GM21515 (cell line): Measurements from ENCODE around the gene OR10A6.

Experiments used
- ATAC-seq: cut with Tn5 transposase; IDR thresholded peaks from one replicate; pipeline ENCODE4 v1.9.1; 2021; ENCODE audit not compliant: unreplicated experiment

The OR10A6 gene

DNA sequence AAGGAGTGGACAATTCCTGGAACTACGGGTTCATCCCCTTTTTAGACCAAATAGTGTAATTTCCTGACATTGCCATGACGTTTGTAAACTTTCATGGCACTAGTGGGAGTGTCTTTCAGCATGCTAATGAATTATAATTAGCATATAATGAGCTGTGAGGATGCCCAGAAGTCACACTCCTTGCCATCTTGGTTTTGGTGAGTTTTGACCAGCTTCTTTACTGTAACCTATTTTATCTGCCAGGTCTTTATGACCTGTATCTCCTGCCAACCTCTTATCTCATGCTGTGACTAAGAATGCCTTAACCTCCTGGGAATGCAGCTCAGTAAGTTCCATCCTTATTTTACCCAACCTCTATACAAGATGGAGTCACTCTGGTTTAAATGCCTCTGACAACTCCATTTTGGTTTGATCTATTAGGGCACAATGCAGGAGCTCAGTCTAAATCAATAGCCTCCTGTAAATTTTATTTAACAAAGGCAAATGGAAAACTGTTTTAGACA is 20.7 kb downstream of the OR10A6 start:
- no peak for ATAC-seq

- no peak for ATAC-seq
Measured at GRCh38 chr11:7909585-7910285, 21.3 kb downstream of the OR10A6 start.

DNA sequence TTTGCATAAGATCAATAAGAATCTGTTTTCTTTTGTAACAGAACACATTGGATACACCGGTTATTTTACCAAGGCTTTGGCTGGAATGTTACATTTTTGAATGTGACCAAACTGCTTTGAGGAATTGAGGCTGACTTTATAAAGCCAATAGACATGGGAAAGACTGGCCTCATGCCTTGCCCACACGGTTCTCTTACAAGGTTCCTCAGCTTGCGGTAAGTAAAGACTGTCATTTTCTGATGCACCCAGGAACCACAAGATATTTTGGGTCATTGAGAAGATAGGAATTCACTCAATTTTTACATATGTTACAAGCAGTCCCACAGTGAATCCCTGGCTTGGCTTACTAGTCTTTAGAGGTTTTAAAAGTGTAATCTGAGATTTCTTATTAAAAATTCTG is 23.9 kb downstream of the OR10A6 start:
- no peak for ATAC-seq

DNA sequence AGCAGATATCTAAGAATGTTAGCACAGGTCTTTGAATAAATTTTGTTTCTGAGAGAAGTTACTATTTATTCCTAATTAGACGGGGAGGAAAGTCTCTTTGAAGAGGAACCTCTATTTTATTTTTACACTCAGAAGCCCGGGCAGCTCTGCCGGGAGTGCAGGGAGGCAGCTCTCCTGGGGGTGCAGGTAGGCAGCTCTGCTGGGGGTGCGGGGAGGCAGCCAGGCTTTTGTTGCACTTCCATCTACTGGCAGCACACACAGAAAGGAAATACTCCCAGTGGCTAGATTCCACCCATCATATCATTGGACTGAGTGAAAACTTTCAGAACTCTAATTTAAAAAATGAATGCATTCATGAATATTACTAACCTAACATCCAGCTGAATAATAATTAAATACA is 24.6 kb downstream of the OR10A6 start:
- no peak for ATAC-seq

DNA sequence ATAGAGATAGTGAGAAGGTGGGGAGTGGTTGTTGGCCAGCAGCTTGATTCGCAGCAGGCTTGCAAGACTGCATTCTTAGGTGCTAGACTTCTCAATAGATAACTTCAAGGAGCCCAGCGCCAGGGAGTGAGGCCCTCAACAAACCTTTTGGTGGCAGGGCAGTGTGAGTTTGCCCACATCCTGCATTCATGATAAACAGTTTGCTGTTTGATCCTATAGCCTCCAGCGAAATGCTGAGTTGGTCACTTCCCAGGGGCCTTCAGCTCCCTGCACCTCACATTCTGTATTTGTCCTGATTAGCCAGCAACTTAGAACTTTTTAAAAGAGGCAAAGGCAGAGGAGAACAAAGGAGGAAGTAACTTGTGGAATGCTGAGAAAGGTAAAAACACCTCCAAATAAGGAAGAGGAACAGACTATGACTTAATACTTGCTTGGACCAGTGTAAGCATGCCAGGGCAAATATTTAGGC is 25.1 kb downstream of the OR10A6 start:
- no peak for ATAC-seq

DNA sequence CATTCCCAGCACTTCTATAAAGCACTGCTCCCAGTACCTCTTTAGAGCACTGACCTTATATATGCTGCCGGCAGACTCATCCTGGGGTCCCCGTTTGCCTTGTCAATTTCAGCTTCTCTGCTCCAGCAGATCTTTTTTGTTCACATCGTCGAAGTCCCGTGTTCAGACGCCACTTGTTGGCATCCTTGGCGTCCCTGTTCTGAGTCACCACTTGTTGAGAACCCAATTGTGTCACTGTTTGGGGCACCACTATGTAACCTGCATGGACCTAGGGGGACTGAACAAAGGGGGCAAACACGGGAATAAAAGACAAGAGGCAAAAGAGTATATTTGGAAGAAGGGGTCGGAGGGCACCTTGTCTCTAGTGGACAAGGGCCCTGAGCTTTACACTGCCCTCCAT is 25.5 kb downstream of the OR10A6 start:
- no peak for ATAC-seq

GRCh38 chr11:7904917-7905316 is 26.2 kb downstream of the OR10A6 start:
- ATAC-seq = no peak

- ATAC-seq = no peak
Measured at GRCh38 chr11:7903940-7904339, 27.1 kb downstream of the OR10A6 start.

DNA sequence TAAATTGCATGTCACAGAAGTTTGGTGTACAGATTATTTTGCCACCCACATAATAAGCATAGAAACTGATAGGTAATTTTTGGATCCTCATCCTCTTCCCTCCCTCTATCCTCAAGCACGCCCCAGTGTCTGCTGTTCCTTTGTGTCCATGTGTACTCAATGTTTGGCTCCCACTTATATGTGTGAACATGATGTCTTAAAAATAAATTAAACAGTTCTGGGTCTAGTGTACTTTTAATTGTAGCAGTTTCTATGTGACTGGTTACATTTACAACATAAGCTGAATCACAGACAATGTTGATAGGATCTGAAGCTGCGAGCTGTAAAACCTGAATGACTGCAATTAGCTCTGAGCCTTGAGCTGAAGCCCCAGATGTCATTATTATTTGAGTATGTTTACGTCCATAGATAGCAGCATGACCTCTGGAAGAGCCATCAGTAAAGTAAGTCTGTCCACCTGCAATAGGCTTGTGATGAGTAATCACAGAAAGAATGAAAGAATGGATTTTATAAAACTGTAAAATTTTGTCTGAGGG is 29.7 kb downstream of the OR10A6 start:
- ATAC-seq = no peak

- ATAC-seq = no peak
Measured at GRCh38 chr11:7900686-7901085, 30.4 kb downstream of the OR10A6 start.

- ATAC-seq = no peak
Measured at GRCh38 chr11:7899418-7899817, 31.6 kb downstream of the OR10A6 start.

DNA sequence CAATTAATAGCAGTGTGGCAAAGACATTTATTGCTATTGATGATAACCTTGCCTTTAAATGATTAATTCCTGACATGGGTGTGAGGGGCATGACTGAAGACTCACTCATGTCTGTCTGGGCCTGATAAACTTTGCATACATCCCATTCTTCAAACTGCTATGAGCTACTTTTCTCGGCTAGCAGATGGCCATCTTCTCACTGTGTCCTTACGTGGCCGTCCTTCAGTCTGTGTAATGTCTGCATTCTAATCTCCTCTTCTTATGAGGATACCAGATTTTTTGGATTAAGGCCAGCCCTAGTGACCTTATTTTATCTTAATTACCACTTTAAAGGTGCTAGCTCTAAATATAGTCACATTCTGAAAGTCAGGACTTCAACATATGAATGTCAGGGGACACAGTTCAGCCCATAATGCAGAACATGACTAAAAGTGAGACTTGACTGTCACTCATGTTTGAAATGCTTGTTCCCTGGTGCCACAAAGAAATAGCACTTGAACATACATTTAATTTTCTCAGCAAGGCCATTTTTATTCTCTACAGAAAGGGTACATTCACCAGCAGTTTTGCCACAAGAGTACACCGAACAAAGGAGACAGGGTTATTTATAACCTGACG is 32.3 kb downstream of the OR10A6 start:
- no peak for ATAC-seq

- no peak for ATAC-seq
Measured at GRCh38 chr11:7896009-7896785, 34.9 kb downstream of the OR10A6 start.

- ATAC-seq = no peak
Measured at GRCh38 chr11:7894251-7894650, 36.8 kb downstream of the OR10A6 start.

DNA sequence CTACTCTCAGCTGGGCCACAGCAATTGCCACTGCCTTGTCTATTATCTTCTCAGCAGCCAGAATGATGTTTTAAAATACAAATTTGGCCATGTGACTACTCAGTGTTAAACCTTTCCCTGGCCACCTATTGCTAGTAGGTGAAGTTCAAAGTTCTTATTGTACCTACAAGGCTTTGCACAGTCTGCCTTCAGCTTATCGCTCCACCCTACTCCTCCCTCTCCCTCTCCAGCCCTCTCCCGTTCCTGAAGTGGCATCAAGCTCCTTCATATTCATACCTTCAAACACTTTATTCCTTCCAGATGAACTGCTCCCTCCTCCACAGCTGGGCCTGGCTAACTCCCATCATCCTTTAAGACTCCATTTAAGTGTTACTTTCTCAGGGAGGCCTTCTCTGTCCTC is 37.3 kb downstream of the OR10A6 start:
- no peak for ATAC-seq

- ATAC-seq = peak; percentile 61
Measured at GRCh38 chr11:7892840-7893254, 38.2 kb downstream of the OR10A6 start.

- peak; percentile 54 for ATAC-seq
Measured at GRCh38 chr11:7892059-7892699, 38.9 kb downstream of the OR10A6 start.

DNA sequence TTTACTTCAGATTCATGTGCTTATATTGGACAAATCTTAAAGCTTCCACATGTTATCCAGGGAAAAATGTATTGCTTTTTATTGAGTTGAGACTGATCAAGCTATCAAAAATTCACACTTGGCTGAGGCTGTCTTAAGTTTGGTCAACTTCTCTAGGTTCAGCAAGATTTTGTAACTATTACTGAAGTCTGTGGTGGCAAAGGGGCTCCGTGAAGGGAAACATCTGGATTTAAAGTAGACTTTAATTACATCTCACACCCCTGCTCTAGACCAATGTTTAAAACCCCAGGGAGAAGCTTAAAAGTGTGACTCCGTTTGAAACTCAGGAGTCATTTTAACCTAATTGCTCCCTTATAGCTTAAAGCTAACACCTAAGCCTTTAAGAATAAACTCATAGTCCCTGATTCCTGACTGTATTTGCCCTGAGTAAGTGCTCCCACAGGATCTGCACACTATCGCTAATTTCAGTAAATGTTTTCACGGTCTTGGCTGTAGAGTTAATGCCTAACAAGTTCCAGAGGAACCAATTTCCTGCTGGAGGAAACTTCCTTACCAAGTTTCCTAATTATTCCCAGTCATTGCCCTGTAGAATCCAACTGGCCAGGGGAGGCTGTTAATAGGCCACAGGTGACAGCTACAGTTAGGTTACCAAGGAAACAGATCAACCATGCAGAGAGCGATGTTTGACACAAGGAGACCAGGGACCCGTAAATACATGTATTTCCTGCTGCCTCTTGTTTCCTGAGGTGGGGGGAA is 40.5 kb downstream of the OR10A6 start:
- peak; percentile 49 for ATAC-seq

- ATAC-seq = no peak
Measured at GRCh38 chr11:7889985-7890384, 41.1 kb downstream of the OR10A6 start.

GRCh38 chr11:7882860-7883259 is 48.2 kb downstream of the OR10A6 start:
- no peak for ATAC-seq
